Effector CD4-positive, alpha-beta T cell (primary cell): Measurements from ENCODE around the gene GPR142.
"Not testable (repeated sequence)": the region's sequence is repeated elsewhere in the genome, so short reads cannot be mapped to it uniquely, and the experiment has no call there.

Experiments
- DNase-seq: peaks from one replicate; pipeline ENCODE4 v3.0.0-alpha.2; 2020

Gene GPR142

GRCh38 chr17:74394977-74395376 lies 27.7 kb downstream of the GPR142 start:
- no peak for DNase-seq

GRCh38 chr17:74396567-74396966 lies 29.3 kb downstream of the GPR142 start:
- DNase-seq: no peak

GRCh38 chr17:74402048-74402447 lies 34.7 kb downstream of the GPR142 start:
- DNase-seq: no peak

- DNase-seq: no peak
Observed at GRCh38 chr17:74403512-74404137, 36.3 kb downstream of the GPR142 start.

GRCh38 chr17:74404218-74404617 lies 36.9 kb downstream of the GPR142 start:
- no peak for DNase-seq

- DNase-seq: no peak
Observed at GRCh38 chr17:74404789-74405188, 37.5 kb downstream of the GPR142 start.

GRCh38 chr17:74405311-74405710 lies 38.0 kb downstream of the GPR142 start:
- not testable (repeated sequence) for DNase-seq

GRCh38 chr17:74407384-74407783 lies 40.1 kb downstream of the GPR142 start:
- DNase-seq: no peak

DNA sequence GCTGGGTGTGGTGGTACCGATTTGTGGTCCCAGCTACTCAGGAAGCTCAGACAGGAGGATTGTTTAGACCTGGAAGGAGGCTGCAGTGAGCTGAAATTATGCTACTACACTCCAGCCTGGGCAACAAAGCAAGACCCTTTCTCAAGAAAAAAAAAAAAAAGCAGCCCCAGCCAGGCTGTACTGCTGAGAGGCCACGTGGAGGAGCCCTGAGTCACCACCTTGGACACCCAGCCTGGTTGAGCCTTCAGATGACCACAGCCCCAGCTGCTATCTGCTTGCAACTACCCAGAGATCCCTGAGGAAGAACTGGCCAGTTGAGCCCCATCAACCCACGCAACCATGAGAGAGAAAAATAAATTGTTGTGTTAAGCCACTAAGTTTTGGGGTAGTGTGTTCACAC lies 41.0 kb downstream of the GPR142 start:
- no peak for DNase-seq

DNA sequence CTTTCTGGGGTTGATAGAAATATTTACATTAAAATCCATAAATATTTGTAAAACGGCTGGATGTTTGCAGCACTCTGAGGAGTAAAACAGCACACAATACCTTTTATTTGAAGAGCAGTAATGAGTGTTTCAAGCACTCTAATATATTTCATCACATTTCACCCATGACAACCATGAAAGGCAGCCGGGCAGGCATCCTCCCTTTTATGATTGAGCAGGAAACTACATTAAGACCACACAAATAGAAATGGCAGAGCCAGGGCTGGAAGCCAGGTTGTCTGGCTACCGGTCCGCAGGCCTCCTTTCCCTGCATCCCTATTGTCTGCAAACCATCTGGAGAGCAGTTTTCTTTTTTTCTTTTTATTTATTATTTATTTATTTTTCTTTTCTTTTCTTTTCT lies 41.5 kb downstream of the GPR142 start:
- DNase-seq: no peak

- DNase-seq: no peak
Observed at GRCh38 chr17:74410001-74410443, 42.7 kb downstream of the GPR142 start.

- no peak for DNase-seq
Observed at GRCh38 chr17:74412581-74412980, 45.3 kb downstream of the GPR142 start.

- DNase-seq: no peak
Observed at GRCh38 chr17:74413491-74413890, 46.2 kb downstream of the GPR142 start.

DNA sequence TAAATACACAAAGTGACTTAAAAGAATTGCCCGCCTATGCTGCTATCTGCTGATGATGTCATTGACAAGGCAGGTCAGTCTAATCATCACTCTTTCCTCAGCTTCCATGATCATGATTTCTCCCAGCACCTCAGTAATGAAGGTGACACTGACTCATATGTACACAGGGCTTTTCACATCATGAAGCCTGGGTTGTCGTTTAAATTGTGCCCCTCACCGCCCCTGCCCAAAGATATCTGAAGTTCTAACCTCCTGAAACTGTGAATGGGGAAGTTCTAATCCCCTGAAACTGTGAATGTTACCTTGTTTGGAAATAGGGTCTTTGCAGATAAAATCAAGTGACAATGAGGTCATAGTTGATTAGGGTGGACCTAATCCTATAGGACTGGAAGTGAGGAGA lies 47.2 kb downstream of the GPR142 start:
- no peak for DNase-seq

- no peak for DNase-seq
Observed at GRCh38 chr17:74415608-74416396, 48.5 kb downstream of the GPR142 start.

- no peak for DNase-seq
Observed at GRCh38 chr17:74417178-74418045, 50.1 kb downstream of the GPR142 start.

GRCh38 chr17:74419928-74420411 lies 52.7 kb downstream of the GPR142 start:
- no peak for DNase-seq
